GM11168 (cell line): ENCODE results near the gene LRRC28.

Experiments used
- in situ Hi-C: fragments of 300-500 bp; cut with MboI; formaldehyde crosslinking; loops from one replicate; pipeline ENCODE4 v1.12.0; 2022; ENCODE audit warnings: low sequenced_read_pairs; ENCODE audit not compliant: unreplicated experiment

LRRC28 gene

DNA sequence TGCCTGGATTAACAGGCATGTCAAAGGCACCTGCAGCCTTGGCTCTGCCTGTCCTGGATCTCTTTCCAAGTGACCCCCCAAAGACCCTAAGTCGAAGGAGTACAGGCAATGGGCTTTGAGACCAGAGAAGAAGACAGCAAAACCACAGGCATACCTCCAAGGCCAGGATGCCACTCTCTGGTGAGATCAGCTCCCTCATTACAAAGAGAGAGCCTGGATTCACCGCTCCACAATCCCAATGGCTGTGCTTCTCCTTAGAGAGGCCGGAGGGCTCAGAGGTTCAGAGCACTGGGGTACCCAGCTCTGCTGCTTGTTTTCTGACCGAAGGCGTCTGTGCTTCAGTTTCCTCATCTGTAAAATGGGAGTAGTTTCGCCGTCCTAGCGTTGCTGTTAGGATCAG lies 160.0 kb downstream of the LRRC28 start:
- in situ Hi-C loops, result no loop called here

DNA sequence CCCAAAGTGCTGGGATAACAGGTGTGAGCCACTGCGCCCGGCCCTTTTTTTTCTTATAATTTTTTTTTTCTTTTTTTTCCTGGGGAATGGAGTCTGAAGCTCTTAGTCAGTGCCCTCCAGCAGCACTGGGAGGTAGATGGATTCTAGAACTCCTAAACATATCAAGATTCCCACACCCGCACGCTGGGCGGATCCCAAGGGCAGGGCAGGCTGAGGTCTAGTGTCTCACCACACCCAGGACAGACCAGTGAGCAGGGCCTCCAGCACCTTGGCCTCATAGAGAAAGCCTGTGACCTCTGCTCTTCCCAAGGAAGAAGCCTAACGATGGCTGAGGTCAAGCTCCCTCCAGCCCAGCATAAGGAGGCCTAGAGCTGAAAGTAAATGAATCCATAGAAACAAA lies 160.8 kb downstream of the LRRC28 start:
- in situ Hi-C loops, result no loop called here

DNA sequence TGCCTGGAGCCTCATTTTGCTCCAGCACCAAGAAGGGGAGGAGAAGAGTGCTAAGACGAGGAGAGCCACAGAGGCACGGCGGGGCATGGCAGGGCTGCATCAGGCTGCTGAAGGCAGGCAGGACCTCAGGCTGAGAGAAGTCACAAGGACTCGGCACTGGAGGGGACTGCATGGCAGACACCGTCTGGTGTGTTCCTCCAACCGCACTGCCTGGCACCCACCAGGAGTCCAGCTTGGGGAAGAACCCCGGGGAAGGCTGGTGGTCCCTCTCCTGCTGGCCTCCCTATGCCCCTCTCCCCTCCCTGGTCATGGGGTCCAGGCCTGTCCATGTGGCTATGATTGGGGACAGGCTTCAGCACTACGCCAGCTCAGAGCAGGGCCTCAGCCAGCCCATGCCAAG lies 161.3 kb downstream of the LRRC28 start:
- in situ Hi-C loops, result no loop called here

DNA sequence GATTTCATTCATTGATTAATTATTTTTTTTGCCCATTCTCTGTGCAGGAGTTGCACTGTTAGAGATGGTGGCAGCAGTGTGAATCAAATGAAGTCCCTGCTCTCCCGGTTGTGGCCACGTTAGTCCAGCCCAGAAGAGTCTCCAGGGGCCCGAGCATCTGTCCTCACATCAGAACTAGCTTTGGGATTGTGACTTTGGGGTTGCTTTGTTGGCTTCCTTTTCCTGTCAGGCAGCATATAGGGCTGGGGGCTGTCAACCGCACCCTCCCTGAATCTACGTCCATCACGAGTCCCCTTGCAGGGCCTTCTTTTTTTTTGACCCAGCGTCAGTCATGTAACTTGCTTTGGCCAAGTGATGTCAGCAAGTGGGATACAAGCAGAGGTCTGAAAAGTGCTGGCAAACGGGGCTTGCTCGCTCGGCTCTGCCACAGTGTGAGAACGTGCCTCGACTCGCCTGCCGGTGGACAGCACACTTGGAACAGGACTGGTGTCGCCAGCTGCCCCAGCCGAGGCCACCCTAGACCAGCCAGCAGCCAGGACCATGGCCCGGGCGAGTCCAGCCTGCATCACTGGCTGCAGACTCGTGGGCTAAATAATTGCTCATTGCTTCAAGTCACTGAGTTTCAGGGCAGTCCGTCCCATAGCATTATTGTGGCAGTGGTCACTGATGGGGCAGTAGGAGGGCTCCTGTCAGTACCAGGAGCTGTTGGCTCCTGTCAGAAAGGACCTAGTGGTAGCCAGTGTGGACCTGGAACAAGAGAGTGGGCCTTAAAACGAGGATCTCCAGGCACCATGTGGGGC lies 162.9 kb downstream of the LRRC28 start:
- in situ Hi-C loops, result no loop called here

DNA sequence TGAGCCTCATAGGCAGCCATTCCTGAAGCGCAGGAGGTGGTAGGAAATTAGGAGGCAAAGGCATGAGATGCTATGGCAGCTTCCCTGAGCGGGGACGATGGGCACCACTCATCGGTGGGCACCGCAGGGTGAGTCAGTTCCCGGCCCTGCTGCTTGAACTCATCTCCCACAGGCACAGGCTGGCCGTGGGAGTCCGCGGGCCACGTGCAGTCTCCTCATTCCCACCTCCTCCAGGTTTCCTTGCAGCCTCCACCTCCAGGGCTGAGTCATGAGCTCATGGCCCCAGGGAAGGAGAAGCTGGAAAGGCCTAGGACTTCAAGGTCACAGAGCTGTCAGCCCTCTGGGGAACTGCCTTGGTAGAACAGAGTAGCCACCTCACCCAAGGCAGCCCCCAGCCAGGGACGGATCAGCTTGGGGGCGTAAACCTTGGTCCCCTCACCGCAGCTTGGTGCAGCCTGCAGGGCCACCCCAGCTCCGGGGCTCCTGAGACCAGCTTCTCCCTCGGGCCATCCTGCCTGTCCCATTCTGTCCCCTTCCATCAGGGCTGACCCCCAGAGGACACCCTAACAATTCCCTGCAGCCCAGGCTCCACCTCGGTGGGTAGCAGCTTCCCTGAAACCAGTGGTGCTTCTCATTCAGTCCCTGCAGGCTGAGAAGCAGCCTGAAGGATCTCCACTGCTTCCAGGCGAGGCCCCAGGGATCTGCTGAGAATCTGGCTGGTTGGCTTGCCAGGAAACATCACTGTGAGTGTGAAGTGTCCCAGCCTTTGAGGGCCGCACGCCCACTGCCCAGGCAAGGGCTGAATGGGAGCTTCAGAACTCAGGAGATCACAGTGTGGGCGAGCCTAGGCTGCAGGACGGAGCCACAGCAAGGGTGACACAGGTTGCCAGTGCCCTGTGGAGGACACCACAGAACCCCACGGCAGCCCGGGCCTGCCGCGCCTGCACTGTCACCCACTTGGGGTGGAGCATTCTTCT lies 163.8 kb downstream of the LRRC28 start:
- in situ Hi-C loops, result no loop called here

DNA sequence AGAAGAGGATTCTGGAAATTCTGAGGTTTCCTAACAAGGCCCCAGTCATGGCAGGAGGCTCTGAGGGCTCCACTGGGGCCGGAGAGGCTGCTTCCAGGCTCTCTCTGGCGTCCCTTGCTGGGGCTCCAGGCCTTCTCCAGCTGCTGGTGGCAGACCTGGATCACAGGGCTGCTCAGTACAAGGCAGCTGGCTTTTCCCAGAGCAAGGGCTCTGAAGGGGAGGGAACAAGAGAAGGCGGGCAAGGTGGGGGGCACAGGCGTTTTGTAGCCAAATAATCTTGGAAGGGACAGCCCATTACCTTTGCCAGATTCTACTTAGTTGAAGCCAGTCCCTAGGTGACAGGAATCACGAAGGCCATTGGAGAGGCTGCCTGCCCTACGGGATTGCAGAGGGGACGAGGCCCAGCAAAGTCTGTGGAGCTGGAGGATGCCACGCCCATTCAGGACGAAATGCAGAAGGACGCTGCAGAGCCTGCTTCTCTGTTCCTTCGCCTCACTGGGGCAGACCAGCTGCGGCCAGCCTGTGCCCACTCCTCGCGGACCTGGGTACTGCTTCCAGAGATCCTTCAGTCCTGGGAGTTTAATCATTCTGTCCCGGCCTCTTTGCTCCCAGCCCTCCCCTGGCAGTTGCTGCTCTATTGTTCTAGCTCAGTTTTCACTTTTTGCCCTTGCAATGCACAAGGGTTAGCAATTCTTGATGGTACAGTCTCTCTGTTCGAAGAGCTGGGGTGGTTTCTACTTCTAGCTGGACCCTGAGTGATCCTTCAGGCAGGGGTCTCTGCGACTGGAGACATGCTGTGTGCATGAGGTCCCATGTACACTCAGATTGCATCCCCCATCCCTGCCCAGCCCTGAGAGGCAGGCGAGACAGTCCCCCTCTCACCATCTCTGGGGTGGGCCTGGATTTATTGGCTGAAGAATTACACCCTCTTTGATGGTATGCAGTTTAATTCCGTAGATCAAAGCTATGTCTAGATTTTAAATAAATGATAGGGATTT lies 165.2 kb downstream of the LRRC28 start:
- in situ Hi-C loops, result no loop called here

DNA sequence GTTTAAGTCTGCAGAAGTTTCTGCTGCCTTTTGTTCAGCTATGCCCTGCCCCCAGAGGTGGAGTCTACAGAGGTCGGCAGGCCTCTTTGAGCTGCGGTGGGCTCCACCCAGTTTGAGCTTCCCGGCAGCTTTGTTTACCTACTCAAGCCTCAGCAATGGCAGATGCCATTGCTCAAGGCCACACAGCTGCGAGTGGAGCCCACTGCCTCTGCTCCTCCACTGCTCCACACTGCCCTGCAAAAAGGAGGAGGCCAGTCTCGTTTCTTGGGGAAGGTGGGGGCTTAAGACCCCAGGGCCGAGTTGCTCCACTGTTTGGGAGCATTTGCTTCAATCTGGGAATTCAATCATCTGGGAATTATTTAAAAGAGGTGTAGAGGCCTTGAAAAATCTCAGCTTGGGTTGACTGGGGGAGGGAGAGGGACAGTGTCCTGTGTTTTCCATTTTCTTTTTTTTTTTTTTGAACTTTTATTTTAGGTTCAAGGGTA lies 169.9 kb downstream of the LRRC28 start:
- in situ Hi-C loops, result no loop called here

DNA sequence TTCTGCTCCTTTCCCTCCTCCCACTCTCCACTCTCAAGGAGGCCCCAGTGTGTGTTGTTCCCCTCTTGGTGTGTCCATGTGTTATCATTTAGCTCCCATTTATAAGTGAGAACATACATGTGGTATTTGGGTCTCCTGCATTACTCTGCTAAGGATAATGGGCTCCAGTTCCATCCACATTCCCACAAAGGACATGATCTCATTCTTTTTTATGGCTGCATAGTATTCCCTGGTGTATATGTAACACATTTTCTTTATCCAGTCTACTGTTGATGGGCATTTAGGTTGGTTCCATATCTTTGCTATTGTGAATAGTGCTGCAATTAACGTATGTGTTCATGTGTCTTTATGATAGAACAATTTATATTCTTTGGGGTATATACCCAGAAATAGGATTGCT lies 170.5 kb downstream of the LRRC28 start:
- in situ Hi-C loops, result no loop called here

DNA sequence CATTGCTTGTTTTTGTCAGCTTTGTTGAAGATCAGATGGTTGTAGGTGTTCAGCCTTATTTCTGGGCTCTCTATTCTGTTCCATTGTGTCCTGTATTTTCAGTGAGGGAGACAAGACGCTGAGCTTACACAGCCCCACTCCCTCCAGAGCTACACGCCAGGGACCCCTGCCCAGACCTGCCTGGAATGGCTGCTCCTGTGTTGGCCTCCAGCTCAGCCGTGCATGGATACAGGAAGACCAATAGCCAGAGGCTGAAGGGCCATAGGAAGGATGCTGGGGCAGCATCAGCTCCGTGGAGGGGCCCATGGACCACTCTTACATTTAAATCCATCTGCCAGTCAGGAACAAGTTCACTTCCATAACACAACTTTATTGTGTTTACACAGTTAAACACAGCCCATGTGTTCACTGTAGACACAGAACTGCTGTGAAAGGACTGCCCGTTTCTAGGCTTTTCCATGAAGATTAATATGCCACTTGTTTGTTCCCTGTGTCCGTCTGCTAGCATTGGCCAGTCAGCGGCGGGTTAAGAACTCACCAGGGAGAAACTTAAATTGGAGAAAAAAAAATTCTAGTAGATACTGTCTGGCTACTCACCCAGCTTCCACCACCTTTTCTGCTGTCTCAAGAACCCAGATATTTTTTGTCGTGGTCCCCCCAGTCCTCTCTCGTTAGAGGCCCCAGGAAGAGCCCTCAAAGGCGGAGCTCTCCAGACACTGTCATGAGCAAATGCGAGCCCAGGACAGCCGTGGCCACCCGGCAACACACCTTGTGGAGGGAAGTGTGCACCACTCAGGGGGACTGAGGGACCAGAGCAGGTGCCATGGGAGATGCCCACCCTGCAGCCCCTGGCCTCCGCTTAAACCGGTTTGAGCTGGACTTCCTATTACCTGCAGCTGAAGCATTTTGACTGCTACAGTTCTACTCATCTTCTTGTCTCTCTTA lies 172.2 kb downstream of the LRRC28 start:
- in situ Hi-C loops, result no loop called here

DNA sequence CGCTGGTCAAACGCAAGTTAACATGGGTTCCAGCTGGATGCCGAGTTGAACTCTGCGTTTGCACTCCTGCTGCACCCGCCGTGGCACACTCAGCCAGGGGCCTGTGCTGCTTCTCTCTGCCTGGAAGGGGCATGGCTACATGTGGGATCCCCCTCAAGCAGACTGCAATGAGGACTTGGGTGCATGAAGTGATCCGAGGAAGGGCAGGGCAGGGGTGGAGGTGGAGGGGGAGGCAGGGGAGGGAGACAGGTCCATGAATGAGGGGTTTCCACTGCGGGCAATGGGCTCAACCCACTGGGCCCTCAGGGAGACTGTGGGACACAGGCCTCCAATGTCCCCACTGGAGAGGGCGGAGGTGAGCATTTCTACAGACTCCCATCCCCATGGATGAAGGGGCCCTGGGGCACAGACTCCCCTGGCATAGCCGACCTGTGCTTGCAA lies 172.9 kb downstream of the LRRC28 start:
- in situ Hi-C loops, result no loop called here

DNA sequence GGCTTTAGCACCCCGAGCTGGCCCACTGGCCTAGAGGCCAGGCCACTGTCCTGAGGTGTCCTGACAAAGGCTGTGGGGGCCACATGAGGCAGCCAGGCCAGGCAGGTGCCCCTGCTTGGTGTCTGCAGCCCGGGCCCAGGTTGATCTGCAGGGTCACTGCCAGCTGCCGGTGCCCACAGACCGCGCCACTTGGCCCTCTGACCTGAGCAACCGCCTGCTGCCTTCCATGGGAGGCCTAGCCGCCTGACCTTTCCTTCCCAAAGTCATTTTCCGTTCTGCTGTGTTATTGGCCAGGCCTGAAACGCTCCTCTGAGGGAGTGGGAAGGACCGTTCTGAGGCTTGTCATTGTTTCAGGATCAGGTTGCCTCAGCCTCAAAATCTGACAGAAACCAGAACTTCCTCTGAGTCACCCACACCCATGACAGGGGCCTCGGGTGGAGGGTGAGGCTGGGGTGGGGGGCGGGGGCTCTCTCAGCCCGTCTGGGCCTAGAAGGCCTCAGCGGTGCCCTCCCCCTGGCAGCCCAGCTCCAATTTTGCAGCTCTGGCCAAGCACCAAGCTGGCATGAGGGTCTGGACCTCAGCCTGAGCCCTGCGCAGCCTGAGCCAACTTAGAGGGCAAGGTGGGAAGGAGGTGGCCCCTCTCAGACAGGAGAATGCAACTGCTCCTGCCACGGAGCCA lies 173.8 kb downstream of the LRRC28 start:
- in situ Hi-C loops, result no loop called here

DNA sequence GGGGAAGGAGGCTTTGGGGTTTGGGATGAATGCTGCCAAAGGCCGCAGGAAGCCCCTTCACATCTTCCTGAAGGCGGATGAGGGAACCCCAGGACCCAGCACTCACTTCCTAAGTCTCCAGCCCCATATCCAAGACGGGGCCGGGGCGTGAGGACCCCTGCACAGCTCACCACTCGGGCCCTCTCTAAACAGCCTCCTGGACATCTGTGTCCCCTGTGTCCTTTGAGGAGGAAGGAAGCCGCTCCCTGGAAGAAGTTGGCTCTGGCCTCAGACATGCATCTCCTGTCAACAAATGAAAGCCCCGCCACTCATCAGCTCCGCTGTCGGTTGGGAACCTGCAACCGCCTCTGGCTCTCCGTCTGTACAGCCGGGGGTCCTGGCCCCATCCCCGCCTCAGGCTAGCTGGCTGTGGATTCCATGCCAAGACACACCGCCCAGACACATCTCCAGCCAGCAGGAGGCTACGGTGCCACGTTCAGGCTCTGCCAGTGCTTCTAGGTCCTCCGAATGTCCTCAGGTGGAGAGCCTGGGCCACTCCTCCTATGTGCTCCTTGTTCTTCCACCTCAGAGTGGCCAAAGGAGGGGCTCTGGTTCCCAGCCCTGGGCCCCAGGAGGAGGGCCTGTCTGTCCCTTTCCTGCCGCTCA lies 174.5 kb downstream of the LRRC28 start:
- in situ Hi-C loops, result no loop called here

DNA sequence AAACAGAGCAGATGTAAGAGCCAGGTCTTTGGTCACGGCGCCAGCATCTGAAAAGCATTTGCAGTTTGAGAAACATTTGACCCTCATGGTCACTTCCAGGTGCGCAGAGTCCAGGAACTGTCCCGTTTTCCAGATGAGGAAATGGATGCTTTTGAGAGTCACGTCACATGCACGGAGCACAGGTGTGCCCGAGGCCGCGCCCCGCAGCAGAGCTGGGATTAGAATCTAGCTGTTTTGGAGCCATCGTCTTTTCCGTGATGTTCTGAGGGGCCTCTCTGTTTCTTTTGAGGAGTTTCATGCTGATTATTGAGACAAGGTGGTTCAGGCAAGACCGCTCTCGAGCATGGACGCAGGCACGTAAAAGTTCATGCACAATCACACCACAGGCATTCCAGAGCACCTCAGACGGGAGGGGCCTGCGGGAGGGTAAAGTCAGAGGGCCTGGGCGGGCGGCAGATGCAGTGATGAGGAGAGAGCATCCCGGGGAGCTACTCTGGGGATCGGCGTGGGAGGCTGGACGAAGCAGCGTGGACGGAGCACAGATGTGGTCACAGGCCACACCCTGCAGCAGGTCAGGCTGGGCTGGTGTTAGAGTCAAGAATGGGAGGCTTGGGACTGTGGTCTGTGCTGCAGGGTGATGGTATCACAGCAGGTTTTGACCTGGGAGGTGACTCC lies 175.3 kb downstream of the LRRC28 start:
- in situ Hi-C loops, result no loop called here

DNA sequence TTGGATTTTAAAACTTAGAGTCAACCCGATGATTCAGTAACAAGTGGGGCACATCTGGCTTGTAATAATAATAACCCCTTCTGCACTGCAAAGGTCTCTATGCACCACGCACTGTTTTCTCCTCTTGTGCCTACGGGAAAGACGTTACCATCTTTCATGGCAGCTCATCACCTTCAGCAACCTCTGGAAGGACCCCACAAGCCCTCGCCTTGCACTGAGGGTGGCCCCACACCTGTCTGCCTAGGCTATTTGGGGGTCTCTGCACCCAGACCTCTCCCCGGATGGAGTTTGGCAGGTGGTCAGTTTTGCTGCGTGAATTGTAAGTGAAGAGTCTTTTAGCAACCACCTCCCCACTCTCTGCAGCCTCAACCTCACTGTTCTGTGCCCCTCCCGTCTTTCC lies 175.9 kb downstream of the LRRC28 start:
- in situ Hi-C loops, result no loop called here

DNA sequence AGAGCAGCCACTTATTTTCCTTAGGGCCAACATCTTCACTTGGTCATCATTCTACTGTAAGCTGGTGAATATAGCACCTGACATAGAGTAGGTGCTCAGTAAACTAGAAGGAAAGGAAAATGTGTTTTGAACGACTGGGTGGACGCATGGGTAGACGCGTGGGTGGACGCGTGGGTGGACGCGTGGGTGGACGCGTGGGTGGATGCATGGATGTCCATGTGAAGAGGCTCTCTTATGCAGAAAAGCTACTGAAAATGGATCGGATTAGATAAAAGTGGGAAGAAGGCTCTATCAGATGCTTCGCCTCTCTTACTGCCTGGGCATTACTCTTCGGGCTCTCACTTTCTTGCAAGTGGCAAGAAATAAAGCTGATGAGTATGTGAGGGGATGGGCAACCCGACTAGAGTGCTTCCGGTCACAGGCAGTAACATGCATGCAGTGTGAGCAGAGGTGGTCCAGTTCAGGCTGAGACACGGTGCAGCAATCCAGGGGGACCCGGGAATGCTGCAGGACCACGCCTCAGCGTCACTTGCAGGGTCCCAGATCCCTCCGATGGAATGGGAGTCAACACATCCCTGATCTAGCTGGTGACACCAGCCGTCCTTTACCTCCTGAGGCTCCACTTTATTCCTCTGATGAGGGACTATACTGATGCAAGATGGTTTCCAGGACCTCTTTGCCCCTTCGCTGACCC lies 176.5 kb downstream of the LRRC28 start:
- in situ Hi-C loops, result no loop called here

DNA sequence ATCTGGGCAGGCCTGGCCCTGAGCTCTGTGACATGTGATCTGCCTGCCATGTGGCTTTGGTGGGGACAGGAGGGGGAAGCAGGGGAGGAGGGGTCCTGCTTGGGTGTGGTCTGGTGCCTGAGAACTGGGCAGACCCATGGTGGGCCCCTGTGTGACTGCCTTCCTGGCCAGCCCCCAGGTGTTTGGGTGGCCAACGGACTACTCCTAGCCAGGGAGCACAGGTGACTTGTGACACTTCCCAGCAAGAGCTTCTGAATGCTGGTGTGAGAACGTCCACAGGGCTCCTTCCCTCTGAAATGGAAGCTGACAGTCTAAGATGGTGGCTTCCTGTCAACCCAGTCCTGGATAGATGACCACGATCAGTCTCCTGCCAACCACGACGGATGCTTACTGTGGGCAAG lies 178.4 kb downstream of the LRRC28 start:
- in situ Hi-C loops, result no loop called here
